Measurements from ENCODE around the gene IPMK.
"Not testable (repeated sequence)": the region's sequence is repeated elsewhere in the genome, so short reads cannot be mapped to it uniquely, and the experiment has no call there.

The IPMK gene

GRCh38 chr10:58237014-58237834 is 30.5 kb downstream of the IPMK start:
- no peak for DNase-seq (ENCODE audit: low spot score in 2 of 2)
- in situ Hi-C loops (cut with MboI; ENCODE audit: low sequenced_read_pairs) = no loop called here

DNA sequence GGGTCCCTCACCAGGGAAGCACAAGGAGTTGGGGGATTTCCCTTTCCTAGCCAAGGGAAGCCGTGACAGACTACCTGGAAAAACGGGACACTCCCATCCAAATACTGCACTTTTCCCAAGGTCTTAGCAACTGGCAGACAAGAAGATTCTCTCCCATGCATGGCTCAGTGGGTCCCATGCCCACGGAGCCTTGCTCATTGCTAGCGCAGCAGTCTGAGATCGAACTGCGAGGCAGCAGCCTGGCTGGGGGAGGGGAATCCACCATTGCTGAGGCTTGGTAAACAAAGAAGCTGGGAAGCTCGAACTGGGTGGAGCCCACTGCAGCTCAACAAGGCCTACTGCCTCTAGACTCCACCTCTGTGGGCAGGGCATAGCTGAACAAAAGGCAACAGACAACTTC is 37.8 kb downstream of the IPMK start:
- H3K27me3 ChIP-seq (ENCODE audit: low read depth); DNase-seq (ENCODE audit: low spot score in 2 of 2); H3K9me3 ChIP-seq; H3K4me1 ChIP-seq; in situ Hi-C loops (cut with MboI; ENCODE audit: low sequenced_read_pairs); H3K4me3 ChIP-seq; H3K36me3 ChIP-seq (replicated peaks): not testable (repeated sequence)

More at GRCh38 chr10:58237014-58237834, 30.5 kb downstream of the IPMK start:
- Histone ChIP-seq H3K9me3 (no peaks in the 10 kb centered on the region), H3K36me3 (replicated peaks) (peaks cover 10% of the 10 kb centered on the region), H3K27me3 (ENCODE audit: low read depth) (no peaks in the 10 kb centered on the region), H3K4me3 (no peak overlapping the region), H3K4me1 (no peaks in the 10 kb centered on the region)

DNA sequence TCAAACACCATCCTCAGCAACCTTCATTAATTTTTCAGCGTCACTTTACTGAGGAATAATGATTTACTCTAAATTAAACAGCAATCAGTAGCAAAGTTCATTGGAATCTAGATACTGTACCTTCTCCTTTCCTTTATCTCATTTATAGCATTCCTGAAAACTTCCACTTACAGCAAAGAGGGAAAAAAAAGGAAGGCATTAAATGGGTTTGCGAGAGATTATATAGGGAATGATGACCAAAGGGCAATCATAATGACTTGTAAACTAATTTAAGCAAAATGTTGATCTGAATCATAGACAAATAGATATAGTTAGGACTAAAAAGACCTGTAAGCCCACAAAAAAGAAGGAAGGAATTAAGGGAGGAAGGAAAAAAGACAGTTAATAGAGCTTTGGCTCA is 42.0 kb downstream of the IPMK start:
- H3K27me3 ChIP-seq (ENCODE audit: low read depth) = no peaks in the 10 kb centered on the region
- no peaks in the 10 kb centered on the region for H3K9me3 ChIP-seq
- DNase-seq (ENCODE audit: low spot score in 2 of 2) = no peak
- H3K4me1 ChIP-seq = no peaks in the 10 kb centered on the region
- no peak overlapping the region for H3K4me3 ChIP-seq
- in situ Hi-C loops (cut with MboI; ENCODE audit: low sequenced_read_pairs) = no loop called here
- 0 out of 2 replicates have a peak, but pooled peaks cover 3% of the 10 kb centered on the region for H3K36me3 ChIP-seq (replicated peaks)

- no peak for DNase-seq (ENCODE audit: low spot score in 2 of 2)
- no peaks in the 10 kb centered on the region for H3K9me3 ChIP-seq
- peaks cover 5% of the 10 kb centered on the region for H3K4me1 ChIP-seq
- in situ Hi-C loops (cut with MboI; ENCODE audit: low sequenced_read_pairs) = no loop called here
- H3K36me3 ChIP-seq (replicated peaks) = no peaks in the 10 kb centered on the region
- H3K4me3 ChIP-seq = no peak overlapping the region
- H3K27me3 ChIP-seq (ENCODE audit: low read depth) = no peaks in the 10 kb centered on the region
Observed at GRCh38 chr10:58220769-58221451, 46.8 kb downstream of the IPMK start.

GRCh38 chr10:58219875-58220274 is 47.8 kb downstream of the IPMK start:
- Histone ChIP-seq H3K36me3 (replicated peaks) (no peaks in the 10 kb centered on the region), H3K4me3 (no peak overlapping the region), H3K4me1 (peaks cover 5% of the 10 kb centered on the region), H3K9me3 (no peaks in the 10 kb centered on the region), H3K27me3 (ENCODE audit: low read depth) (no peaks in the 10 kb centered on the region)
- no peak for DNase-seq (ENCODE audit: low spot score in 2 of 2)
- in situ Hi-C loops (cut with MboI; ENCODE audit: low sequenced_read_pairs) = no loop called here

DNA sequence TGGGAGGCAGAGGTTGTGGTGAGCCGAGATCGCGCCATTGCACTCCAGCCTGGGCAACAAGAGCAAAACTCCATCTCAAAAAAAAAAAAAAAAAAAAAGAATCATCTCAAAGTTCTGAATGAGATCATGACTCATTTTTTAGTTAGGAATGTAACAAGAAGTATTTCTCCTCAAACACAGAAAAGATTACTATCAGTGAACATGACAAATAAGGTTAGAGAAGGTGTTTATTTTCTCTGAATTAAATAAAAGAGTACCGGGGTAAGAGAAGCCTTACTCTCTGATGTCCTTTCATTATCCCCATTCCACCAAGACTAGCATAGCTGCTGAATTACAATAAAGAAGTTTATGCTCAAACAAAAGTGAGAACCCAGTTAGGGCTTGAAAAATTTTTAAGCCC is 50.1 kb downstream of the IPMK start:
- Histone ChIP-seq H3K27me3 (ENCODE audit: low read depth) (no peaks in the 10 kb centered on the region), H3K4me1 (peaks cover 5% of the 10 kb centered on the region), H3K36me3 (replicated peaks) (no peaks in the 10 kb centered on the region), H3K9me3 (no peaks in the 10 kb centered on the region), H3K4me3 (no peak overlapping the region)
- in situ Hi-C loops (cut with MboI; ENCODE audit: low sequenced_read_pairs) = no loop called here
- no peak for DNase-seq (ENCODE audit: low spot score in 2 of 2)

DNA sequence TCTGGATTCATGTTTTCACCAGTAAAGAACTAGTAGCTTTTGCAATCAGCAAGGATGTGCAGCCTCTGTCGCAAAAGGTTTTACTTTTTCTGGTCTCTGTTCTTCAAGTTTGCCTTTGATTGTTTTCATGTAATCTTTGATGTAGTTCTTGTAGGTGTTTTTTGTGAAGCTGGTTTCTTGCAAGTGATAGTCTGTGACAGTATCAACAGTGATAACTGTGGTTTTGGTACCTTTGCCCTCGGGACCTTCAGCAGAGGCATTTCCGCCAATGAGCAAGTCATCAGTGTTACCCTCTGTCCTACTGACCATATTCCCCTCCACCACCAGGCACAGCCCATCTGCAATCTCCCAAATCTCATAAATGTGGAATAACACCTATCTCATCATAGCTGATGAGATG is 55.1 kb downstream of the IPMK start:
- Histone ChIP-seq H3K36me3 (replicated peaks) (no peaks in the 10 kb centered on the region), H3K27me3 (ENCODE audit: low read depth) (no peaks in the 10 kb centered on the region), H3K4me3 (no peak overlapping the region), H3K9me3 (no peaks in the 10 kb centered on the region), H3K4me1 (peaks cover under 1% of the 10 kb centered on the region; the same call in 1 of the 2 replicates)
- in situ Hi-C loops (cut with MboI; ENCODE audit: low sequenced_read_pairs) = no loop called here
- DNase-seq (ENCODE audit: low spot score in 2 of 2) = no peak

DNA sequence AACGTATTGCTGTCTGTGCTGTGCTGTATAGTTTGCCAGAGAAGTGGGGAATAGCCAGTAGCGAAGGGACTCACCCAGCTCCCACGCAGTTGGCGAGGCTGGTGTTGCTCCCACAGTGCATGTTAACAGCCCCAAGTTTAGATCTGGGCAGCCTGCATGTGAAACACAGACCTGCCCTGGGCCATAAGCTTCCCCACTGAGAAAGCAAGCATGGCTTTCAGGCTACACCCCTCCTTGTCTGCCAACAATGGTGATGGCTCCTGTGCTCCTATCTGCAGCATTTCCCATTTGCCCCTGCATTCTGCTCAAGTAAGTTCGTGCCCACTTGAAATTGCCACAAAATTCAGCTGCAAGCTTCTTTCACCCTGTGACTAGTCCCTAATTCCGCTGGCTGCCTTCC is 57.5 kb downstream of the IPMK start:
- Histone ChIP-seq H3K9me3 (no peaks in the 10 kb centered on the region), H3K4me3 (no peak overlapping the region), H3K4me1 (no peaks in the 10 kb centered on the region), H3K27me3 (ENCODE audit: low read depth) (no peaks in the 10 kb centered on the region), H3K36me3 (replicated peaks) (no peaks in the 10 kb centered on the region)
- in situ Hi-C loops (cut with MboI; ENCODE audit: low sequenced_read_pairs) = no loop called here
- DNase-seq (ENCODE audit: low spot score in 2 of 2) = no peak

DNA sequence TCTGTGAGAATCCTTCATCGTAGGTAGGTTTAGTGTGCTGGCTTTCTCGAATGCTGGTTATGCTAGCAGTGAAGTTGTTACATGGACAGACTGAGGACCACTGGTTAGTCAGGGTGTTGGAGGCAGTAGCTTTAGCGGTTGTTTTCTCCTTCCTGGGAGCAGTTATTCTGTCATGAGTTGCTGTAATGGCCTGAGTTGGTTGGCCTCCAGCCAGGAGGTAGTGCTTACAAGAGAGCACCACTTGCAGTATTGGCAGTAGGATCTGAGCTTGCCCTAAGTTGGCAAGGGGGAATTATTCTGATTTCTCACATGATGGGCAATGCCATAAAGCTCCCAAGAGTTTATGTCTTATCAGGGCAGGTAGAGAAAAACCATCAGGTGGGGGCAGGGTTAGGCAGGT is 58.0 kb downstream of the IPMK start:
- no peak for DNase-seq (ENCODE audit: low spot score in 2 of 2)
- no peaks in the 10 kb centered on the region for H3K9me3 ChIP-seq
- in situ Hi-C loops (cut with MboI; ENCODE audit: low sequenced_read_pairs) = no loop called here
- H3K27me3 ChIP-seq (ENCODE audit: low read depth) = no peaks in the 10 kb centered on the region
- no peaks in the 10 kb centered on the region for H3K36me3 ChIP-seq (replicated peaks)
- H3K4me3 ChIP-seq = no peak overlapping the region
- no peaks in the 10 kb centered on the region for H3K4me1 ChIP-seq

- H3K4me3 ChIP-seq = no peak overlapping the region
- DNase-seq (ENCODE audit: low spot score in 2 of 2) = no peak
- H3K4me1 ChIP-seq = no peaks in the 10 kb centered on the region
- H3K9me3 ChIP-seq = no peaks in the 10 kb centered on the region
- no peaks in the 10 kb centered on the region for H3K27me3 ChIP-seq (ENCODE audit: low read depth)
- in situ Hi-C loops (cut with MboI; ENCODE audit: low sequenced_read_pairs) = no loop called here
- no peaks in the 10 kb centered on the region for H3K36me3 ChIP-seq (replicated peaks)
Observed at GRCh38 chr10:58206251-58206650, 61.4 kb downstream of the IPMK start.

GRCh38 chr10:58201704-58202103 is 66.0 kb downstream of the IPMK start:
- no peak overlapping the region for H3K4me3 ChIP-seq
- H3K4me1 ChIP-seq = no peaks in the 10 kb centered on the region
- no peaks in the 10 kb centered on the region for H3K9me3 ChIP-seq
- no peaks in the 10 kb centered on the region for H3K27me3 ChIP-seq (ENCODE audit: low read depth)
- in situ Hi-C loops (cut with MboI; ENCODE audit: low sequenced_read_pairs) = no loop called here
- no peaks in the 10 kb centered on the region for H3K36me3 ChIP-seq (replicated peaks)
- no peak for DNase-seq (ENCODE audit: low spot score in 2 of 2)

- H3K4me1 ChIP-seq = no peaks in the 10 kb centered on the region
- in situ Hi-C loops (cut with MboI; ENCODE audit: low sequenced_read_pairs) = loop anchor here (25.0 kb wide), 1 partner anchor 98 kb away; no protein-coding TSS in a partner anchor
- H3K36me3 ChIP-seq (replicated peaks) = no peaks in the 10 kb centered on the region
- H3K4me3 ChIP-seq = no peak overlapping the region
- DNase-seq (ENCODE audit: low spot score in 2 of 2) = no peak
- no peaks in the 10 kb centered on the region for H3K9me3 ChIP-seq
- H3K27me3 ChIP-seq (ENCODE audit: low read depth) = no peaks in the 10 kb centered on the region
Observed at GRCh38 chr10:58189269-58189668, 78.4 kb downstream of the IPMK start.

DNA sequence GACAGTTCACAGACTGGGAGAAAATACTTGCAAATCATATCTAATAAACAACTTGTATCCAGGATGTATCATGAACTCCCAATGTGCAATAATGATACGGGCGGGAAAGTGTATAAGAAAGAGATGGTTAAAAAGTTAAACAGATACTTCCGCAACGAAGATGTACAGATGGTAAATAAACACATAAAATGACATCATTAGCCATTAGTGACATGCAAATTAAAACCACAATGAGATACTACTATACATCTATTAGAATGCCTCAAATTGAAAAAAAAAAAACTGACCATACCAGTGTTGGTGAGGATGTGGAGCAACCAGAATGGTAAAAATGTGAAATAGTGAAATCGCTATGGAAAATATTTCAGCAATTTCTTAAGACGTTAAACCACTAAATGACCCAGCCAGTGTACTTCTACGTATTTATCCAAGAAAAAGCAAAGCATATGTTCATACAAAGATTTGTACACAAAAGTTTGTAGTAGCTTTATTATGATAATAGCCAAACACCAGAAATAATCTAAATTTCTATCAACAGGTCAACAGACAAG is 83.5 kb downstream of the IPMK start:
- in situ Hi-C loops (cut with MboI; ENCODE audit: low sequenced_read_pairs) = loop anchor here (25.0 kb wide), 1 partner anchor 103 kb away; no protein-coding TSS in a partner anchor
- H3K36me3 ChIP-seq (replicated peaks) = no peaks in the 10 kb centered on the region
- no peak for DNase-seq (ENCODE audit: low spot score in 2 of 2)
- H3K4me1 ChIP-seq = no peaks in the 10 kb centered on the region
- no peaks in the 10 kb centered on the region for H3K9me3 ChIP-seq
- H3K4me3 ChIP-seq = no peak overlapping the region
- no peaks in the 10 kb centered on the region for H3K27me3 ChIP-seq (ENCODE audit: low read depth)

DNA sequence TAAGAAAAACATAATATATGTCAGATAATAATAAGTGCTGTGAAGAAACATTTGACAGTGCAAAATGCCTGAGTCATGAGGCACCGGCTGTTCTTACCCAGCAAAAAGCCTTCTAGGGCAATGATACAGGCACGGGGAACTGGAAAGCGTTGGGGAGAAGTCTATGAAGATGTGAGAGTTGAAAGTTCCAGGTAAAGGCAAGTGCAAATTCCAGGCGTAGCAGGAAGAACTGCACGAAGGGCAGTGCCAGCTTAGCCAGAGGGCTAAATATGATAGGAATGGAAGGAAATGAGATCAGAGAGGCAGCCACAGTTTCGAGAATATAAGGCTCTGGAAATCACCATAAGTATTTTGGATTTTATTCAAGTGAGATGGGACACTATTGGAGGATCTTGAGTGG is 87.0 kb downstream of the IPMK start:
- no peak for DNase-seq (ENCODE audit: low spot score in 2 of 2)
- Histone ChIP-seq H3K4me3 (no peak overlapping the region), H3K27me3 (ENCODE audit: low read depth) (no peaks in the 10 kb centered on the region), H3K36me3 (replicated peaks) (no peaks in the 10 kb centered on the region), H3K9me3 (no peaks in the 10 kb centered on the region), H3K4me1 (no peaks in the 10 kb centered on the region)
- in situ Hi-C loops (cut with MboI; ENCODE audit: low sequenced_read_pairs) = loop anchor here (25.0 kb wide), 1 partner anchor 107 kb away; no protein-coding TSS in a partner anchor

All from HAP-1 (cell line).